MCF 10A (cell line): ENCODE data around the gene MYD88. TPM values are rescaled to one million over a fixed set of nuclear protein-coding genes. Genes with fewer than 3 reads are reported as not detected.

Experiments used
- BruUV-seq: library from RNA; stranded (reverse); fragments of 400-500 nt; replicated peaks from 2 replicates; lab custom pipeline; 2021; lab: Mats Ljungman, UMichigan
- CTCF ChIA-PET: fragments of 300-600 bp; sonication (Branson Sonifier 250); formaldehyde crosslinking; extraction: SDS; loops from one replicate; lab custom pipeline; 2021; ENCODE audit warnings: antibody characterized with exemption, inconsistent platforms; lab: Yijun Ruan, JAX
- POLR2A ChIA-PET: fragments of 300-600, 350-650 bp; sonication (Branson Sonifier 250); formaldehyde crosslinking; extraction: SDS; loops from one replicate; lab custom pipeline; 2020; ENCODE audit warnings: antibody characterized with exemption, inconsistent platforms; lab: Yijun Ruan, JAX
- DNase-seq: peaks from one replicate; pipeline ENCODE4 v3.0.0-alpha.2; 2018; ENCODE audit not compliant: unreplicated experiment
- H3K27ac Mint-ChIP-seq: one replicate; pipeline ENCODE4 v1.8.0; 2022; ENCODE audit warnings: mild to moderate bottlenecking, low read depth, mixed read lengths; ENCODE audit not compliant: unreplicated experiment
- H3K27me3 Mint-ChIP-seq: one replicate; pipeline ENCODE4 v1.8.0; 2022; ENCODE audit warnings: mixed read lengths; ENCODE audit not compliant: insufficient read depth, unreplicated experiment
- H3K36me3 Mint-ChIP-seq: one replicate; pipeline ENCODE4 v1.8.0; 2022; ENCODE audit warnings: mild to moderate bottlenecking, moderate library complexity, mixed read lengths; ENCODE audit not compliant: insufficient read depth, unreplicated experiment
- H3K4me1 Mint-ChIP-seq: one replicate; pipeline ENCODE4 v1.8.0; 2022; ENCODE audit warnings: mixed read lengths; ENCODE audit not compliant: insufficient read depth, unreplicated experiment
- H3K4me3 Mint-ChIP-seq: one replicate; pipeline ENCODE4 v1.8.0; 2022; ENCODE audit warnings: mild to moderate bottlenecking, moderate library complexity, mixed read lengths; ENCODE audit not compliant: unreplicated experiment
- H3K9me3 Mint-ChIP-seq: one replicate; pipeline ENCODE4 v1.8.0; 2022; ENCODE audit warnings: mixed read lengths; ENCODE audit not compliant: unreplicated experiment
- intact Hi-C: fragments of 100-400 bp; cut with micrococcal nuclease; formaldehyde crosslinking; loops from 2 replicates; pipeline ENCODE4 v1.14.1; 2022
- total RNA-seq: library from RNA; stranded (reverse); gene quantifications from 2 replicates; pipeline ENCODE4 v1.2.3, GENCODE V29; 2022
- TF ChIP-seq, protein P1 (sequence below): fragments of 200-600 bp; IDR thresholded peaks from one replicate; pipeline ENCODE4 v1.8.0; 2022; ENCODE audit warnings: antibody characterized with exemption, mild to moderate bottlenecking; ENCODE audit not compliant: unreplicated experiment

Gene MYD88
- total RNA-seq, 1 experiment from 2014 or later = 19.7 TPM

DNA sequence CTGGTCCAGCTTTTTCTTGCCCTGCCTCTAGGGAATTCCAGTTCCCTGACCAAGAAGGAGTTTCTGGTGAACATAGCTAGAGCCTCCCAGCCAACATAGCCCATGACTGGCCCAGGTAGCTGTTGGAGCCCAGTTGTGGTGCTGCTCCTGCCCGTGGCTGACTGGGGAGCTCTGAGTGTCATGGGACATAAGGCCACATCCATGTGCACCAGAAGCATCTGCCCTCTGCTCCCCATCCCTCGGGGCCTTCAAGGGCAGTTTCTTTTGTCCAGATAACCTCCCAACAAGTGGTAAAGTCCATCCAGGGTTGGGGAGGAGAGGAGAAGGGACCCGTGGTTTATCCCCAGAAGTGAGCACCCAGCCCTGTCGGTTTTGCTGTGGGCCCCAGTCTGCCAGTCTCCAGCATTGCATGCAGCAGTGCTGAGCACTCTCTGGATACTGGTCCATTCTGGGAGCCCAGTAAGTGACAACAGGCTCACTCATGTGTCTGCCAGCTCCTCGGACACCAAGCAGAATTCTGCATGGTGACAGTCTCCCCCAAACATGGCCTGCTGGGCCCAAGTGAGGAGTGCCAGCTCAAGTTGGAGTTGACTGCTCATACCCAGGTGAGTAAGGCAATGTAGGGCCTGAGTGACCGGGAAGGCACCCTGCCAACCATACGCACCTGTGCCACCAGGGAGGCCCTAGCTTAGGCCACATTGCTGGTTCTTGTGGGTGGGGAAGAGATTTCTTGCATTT lies 30.4 kb upstream of the MYD88 start:
- ChIA-PET POLR2A (no interaction called here), CTCF (interaction anchor here (0.6 to 2.4 kb wide), 3 partner anchors 9 to 372 kb away, joined by 3 to 16 read pairs (median 8); no protein-coding TSS in a partner anchor)
- H3K27me3 Mint-ChIP-seq = peaks cover 2% of the 10 kb centered on the region
- no peaks in the 10 kb centered on the region for H3K4me1 Mint-ChIP-seq
- no peaks in the 10 kb centered on the region for H3K36me3 Mint-ChIP-seq
- peaks cover 9% of the 10 kb centered on the region for H3K9me3 Mint-ChIP-seq
- no peak overlapping the region for H3K27ac Mint-ChIP-seq
- TF ChIP-seq, protein P1, sequence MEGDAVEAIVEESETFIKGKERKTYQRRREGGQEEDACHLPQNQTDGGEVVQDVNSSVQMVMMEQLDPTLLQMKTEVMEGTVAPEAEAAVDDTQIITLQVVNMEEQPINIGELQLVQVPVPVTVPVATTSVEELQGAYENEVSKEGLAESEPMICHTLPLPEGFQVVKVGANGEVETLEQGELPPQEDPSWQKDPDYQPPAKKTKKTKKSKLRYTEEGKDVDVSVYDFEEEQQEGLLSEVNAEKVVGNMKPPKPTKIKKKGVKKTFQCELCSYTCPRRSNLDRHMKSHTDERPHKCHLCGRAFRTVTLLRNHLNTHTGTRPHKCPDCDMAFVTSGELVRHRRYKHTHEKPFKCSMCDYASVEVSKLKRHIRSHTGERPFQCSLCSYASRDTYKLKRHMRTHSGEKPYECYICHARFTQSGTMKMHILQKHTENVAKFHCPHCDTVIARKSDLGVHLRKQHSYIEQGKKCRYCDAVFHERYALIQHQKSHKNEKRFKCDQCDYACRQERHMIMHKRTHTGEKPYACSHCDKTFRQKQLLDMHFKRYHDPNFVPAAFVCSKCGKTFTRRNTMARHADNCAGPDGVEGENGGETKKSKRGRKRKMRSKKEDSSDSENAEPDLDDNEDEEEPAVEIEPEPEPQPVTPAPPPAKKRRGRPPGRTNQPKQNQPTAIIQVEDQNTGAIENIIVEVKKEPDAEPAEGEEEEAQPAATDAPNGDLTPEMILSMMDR = no peak
- intact Hi-C loops = no loop called here
- no peak for DNase-seq
- no peak overlapping the region for H3K4me3 Mint-ChIP-seq
- no TSS peak for BruUV-seq

DNA sequence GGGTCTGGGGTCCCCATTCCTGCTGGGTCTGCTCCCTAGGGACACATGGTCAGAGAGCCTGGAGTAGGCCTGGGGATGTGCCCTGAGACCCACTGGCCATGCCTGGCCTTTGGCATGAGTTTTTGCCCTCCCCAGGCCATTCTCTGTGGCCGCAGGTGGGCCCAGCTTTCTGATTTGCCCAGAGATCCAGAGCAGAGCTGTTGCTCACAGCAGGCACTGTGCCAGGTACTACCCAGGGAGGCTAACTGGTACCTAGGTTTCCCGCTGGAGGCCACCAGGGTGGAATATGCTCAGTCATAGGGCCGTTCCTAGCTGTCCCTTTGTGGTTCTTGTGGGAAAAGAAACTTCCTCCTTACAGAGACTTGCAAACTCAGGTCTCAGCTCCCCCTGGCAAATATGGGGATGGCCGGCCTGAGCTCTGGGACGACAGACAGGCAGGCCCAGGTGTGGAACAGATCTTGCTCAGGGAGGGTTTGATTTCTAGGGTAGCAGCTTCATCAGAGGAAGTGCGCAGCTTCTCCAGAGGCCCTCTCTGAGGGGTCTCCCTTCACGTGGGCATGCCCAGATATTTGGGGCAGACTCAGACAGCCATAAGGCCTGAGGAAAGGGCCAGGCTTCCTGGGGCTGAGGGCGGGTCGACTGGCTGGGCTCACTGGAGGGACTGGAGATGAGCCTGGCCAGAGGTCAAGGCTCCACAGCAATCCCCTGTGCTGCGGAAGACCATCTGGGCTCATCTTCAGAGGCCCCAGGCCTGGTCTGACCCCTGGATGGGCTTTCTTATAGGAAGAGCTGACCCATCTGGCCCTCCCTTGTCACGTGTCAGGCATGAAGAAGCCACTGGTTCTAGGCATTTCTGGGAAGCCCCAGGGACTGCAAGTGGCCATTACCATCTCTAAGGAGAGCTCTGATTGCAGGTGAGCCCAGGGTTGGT lies 29.5 kb upstream of the MYD88 start:
- intact Hi-C loops = no loop called here
- H3K4me1 Mint-ChIP-seq = no peaks in the 10 kb centered on the region
- peaks cover 9% of the 10 kb centered on the region for H3K9me3 Mint-ChIP-seq
- CTCF ChIA-PET = interaction anchor here (0.7 to 2.4 kb wide), 5 partner anchors 8 to 105 kb away, joined by 3 to 16 read pairs (median 4); no protein-coding TSS in a partner anchor
- TF ChIP-seq, protein P1 = no peak
- POLR2A ChIA-PET = no interaction called here
- H3K36me3 Mint-ChIP-seq = no peaks in the 10 kb centered on the region
- no peak overlapping the region for H3K4me3 Mint-ChIP-seq
- no peaks in the 10 kb centered on the region for H3K27me3 Mint-ChIP-seq
- BruUV-seq = no TSS peak
- no peak overlapping the region for H3K27ac Mint-ChIP-seq
- no peak for DNase-seq

DNA sequence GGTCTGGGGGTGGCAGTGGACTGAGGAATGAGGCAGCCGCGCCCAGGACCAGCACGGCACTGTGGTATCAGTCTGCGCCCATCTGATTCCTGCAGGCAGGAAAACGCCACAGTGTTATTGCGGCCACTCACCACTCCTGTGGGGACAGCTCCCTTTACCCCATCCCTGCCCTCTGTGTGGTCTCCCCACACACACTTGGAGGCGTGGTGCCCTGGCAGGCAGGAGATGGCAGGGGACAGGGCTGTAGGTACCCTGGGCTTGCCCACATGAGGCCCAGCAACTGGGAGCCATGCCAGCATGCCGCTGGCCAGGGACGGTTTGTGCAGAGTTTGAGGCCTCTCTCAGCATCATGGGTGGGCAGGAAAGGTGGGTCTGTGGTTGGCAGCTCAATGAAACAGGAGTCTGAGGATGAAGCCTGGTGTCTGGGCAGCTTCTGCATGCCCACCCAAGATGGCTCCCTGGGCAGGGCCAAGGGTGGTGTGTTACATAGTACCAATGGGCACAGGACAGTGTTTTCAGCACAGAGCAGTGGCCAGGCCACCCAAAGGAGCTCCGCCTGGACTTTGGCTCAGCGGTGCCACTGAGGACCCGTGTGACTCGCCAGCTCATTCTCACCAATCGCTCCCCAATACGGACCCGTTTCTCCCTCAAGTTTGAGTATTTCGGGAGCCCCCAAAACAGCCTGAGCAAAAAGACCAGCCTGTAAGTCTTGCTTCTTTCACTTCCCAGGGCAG lies 28.7 kb upstream of the MYD88 start:
- TF ChIP-seq, protein P1 = no peak
- Mint-ChIP-seq H3K36me3 (no peaks in the 10 kb centered on the region), H3K4me1 (no peaks in the 10 kb centered on the region), H3K4me3 (no peak overlapping the region), H3K9me3 (peaks cover 9% of the 10 kb centered on the region), H3K27ac (no peak overlapping the region), H3K27me3 (no peaks in the 10 kb centered on the region)
- ChIA-PET CTCF (interaction anchor here (1.2 to 1.7 kb wide), 3 partner anchors 8 to 106 kb away, joined by 3 to 8 read pairs (median 4); no protein-coding TSS in a partner anchor), POLR2A (no interaction called here)
- DNase-seq = no peak
- no TSS peak for BruUV-seq
- intact Hi-C loops = no loop called here
